ENCODE results near the gene RFT1.

The RFT1 gene

DNA sequence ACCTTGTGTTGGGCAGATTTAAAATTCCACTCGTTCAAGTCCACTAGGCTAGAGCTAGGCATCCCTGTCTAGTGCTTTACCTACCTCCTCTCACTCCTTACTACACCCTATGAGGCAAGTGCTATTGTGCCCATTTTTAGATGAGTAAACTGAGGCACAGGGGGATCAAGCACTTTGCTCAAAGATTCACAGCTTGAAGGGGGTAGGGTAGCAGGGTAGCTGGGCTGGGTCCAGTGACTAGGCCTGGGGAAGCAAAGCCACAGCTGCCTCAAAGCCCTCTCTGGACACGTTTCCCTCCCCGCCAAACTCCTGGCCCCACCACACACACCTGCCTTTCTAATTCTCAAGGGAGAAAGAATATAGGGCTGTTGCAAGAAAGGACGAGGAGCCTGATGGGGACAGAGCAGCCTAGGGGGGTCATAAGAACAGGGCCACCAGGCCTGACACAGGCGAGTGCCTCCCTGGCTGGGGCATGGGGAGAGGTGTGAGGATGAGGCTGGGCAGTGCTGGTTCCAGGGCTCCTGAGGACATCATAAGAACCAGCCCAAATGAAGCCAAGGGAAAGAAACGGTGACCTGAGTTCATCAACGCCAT, 49.5 kb downstream of the RFT1 start:
- no peak for DNase-seq (ENCODE audit: low read depth)
- no peak for TF ChIP-seq MYC (IDR thresholded peaks at IDR 0.05; ENCODE audit: low read depth, low read length)
- no peak for TF ChIP-seq POLR2A (IDR thresholded peaks at IDR 0.05; ENCODE audit: extremely low read depth, insufficient read length)
- TF ChIP-seq, protein P1, sequence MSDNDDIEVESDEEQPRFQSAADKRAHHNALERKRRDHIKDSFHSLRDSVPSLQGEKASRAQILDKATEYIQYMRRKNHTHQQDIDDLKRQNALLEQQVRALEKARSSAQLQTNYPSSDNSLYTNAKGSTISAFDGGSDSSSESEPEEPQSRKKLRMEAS (IDR thresholded peaks at IDR 0.05; ENCODE audit: low read depth, low read length): no peak
- TF ChIP-seq CTCF (IDR thresholded peaks at IDR 0.05; ENCODE audit: low read depth, low read length): no peak
- H3K4me3 ChIP-seq (ENCODE audit: low read depth, low read length): no peak overlapping the region

DNA sequence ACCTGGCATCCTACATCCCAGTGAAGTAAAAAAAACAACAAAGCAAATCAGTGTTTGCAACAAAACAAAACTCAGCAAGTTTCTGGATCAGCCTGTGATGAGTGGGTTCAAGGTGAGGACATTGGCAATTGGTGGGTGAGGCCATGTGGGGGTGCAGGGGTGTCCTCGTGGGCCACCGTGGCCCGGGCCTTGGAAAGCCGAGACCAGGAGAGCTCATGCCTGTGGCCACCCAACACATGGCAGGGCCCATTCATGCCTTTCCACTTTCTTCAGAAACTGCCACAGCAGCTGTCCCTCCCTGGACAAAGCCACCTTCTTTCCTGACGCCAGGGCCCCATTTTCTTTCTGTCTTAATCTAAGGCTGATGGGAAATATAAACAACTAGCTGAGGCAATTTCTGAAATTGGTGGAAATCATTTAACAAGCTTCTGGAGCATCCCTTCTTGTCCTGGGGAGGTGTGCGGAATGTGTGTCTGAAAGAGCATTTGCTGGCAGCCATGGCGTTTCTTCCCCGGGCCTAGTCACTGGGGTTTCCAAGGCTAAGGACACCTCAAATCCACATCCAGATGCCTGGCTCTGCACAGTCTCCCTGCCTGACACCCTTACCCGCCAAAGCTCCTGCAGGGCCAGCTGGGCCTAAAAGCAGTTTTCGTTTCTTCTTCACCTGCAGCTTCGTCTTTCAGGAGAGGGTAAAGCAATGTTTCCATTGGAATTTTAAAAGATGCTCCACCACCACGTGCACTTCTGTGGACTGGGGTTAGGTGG, 50.3 kb downstream of the RFT1 start:
- TF ChIP-seq, protein P1 (IDR thresholded peaks at IDR 0.05; ENCODE audit: low read depth, low read length): no peak
- TF ChIP-seq CTCF (IDR thresholded peaks at IDR 0.05; ENCODE audit: low read depth, low read length): no peak
- TF ChIP-seq MYC (IDR thresholded peaks at IDR 0.05; ENCODE audit: low read depth, low read length): no peak
- TF ChIP-seq POLR2A (IDR thresholded peaks at IDR 0.05; ENCODE audit: extremely low read depth, insufficient read length): no peak
- DNase-seq (ENCODE audit: low read depth): no peak

DNA sequence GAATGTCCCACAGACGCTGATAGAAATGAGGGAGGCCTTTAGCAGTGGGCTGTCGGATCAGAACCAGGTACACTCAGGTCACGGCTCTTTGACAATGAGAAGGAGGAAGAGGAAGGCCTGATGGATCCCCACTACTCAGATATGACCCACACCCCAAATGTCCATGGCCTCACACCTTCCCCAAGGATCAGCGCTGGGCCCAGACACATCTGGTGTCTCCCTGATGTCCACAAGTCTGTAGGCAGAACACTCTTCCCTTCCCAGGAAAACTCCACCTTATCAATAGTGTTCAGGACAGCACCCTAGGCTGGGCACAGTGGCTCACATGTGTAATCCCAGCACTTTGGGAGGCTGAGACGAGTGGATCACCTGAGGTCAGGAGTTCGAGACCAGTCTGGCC, 51.1 kb downstream of the RFT1 start:
- H3K4me3 ChIP-seq (ENCODE audit: low read depth, low read length): no peak overlapping the region
- TF ChIP-seq POLR2A (IDR thresholded peaks at IDR 0.05; ENCODE audit: extremely low read depth, insufficient read length): no peak
- no peak for TF ChIP-seq CTCF (IDR thresholded peaks at IDR 0.05; ENCODE audit: low read depth, low read length)
- no peak for DNase-seq (ENCODE audit: low read depth)

More for the DNA sequence above, 50.3 kb downstream of the RFT1 start:
- no peak overlapping the region for H3K4me3 ChIP-seq (ENCODE audit: low read depth, low read length)

GRCh38 chr3:53078656-53079055, 51.6 kb downstream of the RFT1 start:
- no peak for DNase-seq (ENCODE audit: low read depth)
- TF ChIP-seq CTCF (IDR thresholded peaks at IDR 0.05; ENCODE audit: low read depth, low read length) (no peak), POLR2A (IDR thresholded peaks at IDR 0.05; ENCODE audit: extremely low read depth, insufficient read length) (no peak), MYC (IDR thresholded peaks at IDR 0.05; ENCODE audit: low read depth, low read length) (no peak)
- TF ChIP-seq, protein P1 (IDR thresholded peaks at IDR 0.05; ENCODE audit: low read depth, low read length): no peak
- H3K4me3 ChIP-seq (ENCODE audit: low read depth, low read length): no peak overlapping the region

DNA sequence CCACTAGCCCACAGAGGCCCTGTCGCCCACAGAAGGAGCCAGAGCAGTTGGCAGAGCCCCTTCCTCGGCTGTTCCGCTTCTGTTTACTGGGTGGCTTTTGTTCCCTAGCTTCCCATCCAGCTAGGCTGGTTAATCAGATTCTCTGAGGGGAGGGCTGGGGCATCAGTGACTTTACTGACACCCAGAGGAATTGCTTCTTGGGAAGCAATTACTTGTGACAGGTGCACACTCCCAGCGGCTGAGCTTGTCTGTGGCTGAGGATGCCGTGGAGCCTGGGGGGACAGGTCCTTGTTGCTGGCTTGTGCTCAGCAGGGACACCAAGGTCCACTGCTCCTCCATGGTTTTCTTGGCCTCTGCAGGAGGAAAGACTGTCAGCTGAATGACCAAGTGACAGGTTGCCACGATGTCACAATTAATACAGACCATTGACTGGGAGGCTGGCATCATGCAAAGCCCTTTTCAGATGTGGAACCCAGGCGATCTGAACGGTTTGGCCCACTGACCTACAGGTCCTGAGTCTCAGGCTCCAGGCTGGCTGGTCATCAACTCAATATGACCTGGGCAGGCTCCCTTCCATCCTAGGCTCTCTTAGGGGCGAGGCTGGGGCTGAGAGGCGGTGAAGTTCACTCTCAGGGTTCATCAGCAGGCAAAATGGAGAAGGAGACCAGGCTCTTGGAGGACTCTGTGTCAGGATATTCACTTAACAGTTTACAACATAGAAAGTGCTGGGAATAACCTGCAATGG, 52.6 kb downstream of the RFT1 start:
- H3K4me3 ChIP-seq (ENCODE audit: low read depth, low read length): no peak overlapping the region
- no peak for TF ChIP-seq CTCF (IDR thresholded peaks at IDR 0.05; ENCODE audit: low read depth, low read length)
- TF ChIP-seq MYC (IDR thresholded peaks at IDR 0.05; ENCODE audit: low read depth, low read length): no peak
- TF ChIP-seq, protein P1 (IDR thresholded peaks at IDR 0.05; ENCODE audit: low read depth, low read length): no peak
- TF ChIP-seq POLR2A (IDR thresholded peaks at IDR 0.05; ENCODE audit: extremely low read depth, insufficient read length): no peak
- no peak for DNase-seq (ENCODE audit: low read depth)
